Hepatocyte (in vitro differentiated cells): ENCODE measurements around the gene CTDNEP1.

ENCODE experiments used
- CTCF ChIP-seq: fragments of 200-600 bp; sonication (generic); IDR thresholded peaks from 2 replicates; pipeline ENCODE4 v1.5.1; 2016; ENCODE audit warnings: antibody characterized with exemption, mild to moderate bottlenecking; ENCODE audit not compliant: poor library complexity
- EZH2 ChIP-seq: fragments of 200-600 bp; sonication (generic); IDR thresholded peaks from 2 replicates; pipeline ENCODE4 v1.6.1; 2016; ENCODE audit warnings: antibody characterized with exemption, mild to moderate bottlenecking, borderline replicate concordance
- EZH2phosphoT487 ChIP-seq: fragments of 200-600 bp; sonication (generic); IDR thresholded peaks from one replicate; pipeline ENCODE4 v1.6.1; 2018; ENCODE audit warnings: antibody characterized with exemption, mild to moderate bottlenecking, low read depth, moderate library complexity; ENCODE audit not compliant: unreplicated experiment, severe bottlenecking

GRCh38 chr17:7241090-7241733 lies 10.3 kb downstream of the CTDNEP1 start:
- no peak for TF ChIP-seq CTCF
- TF ChIP-seq EZH2, result no peak
- no peak for TF ChIP-seq EZH2phosphoT487
